Activated CD4-positive, alpha-beta T cell treated with anti-CD3 and anti-CD28 coated beads, Interleukin-2, amount 50 U/mL, for 1 hour (primary cell): ENCODE measurements around the gene GNAT2.
"Not testable (repeated sequence)": the region's sequence is repeated elsewhere in the genome, so short reads cannot be mapped to it uniquely, and the experiment has no call there.

Experiments
- DNase-seq: peaks from one replicate; pipeline ENCODE4 v3.0.0-alpha.2; 2020

GNAT2 gene

GRCh38 chr1:109619576-109620400, at the start of gene GNAT2, which contains the start of gene AMPD2:
GNAT2 (minus strand) TSS chr1:109619616; CDS start chr1:109612870, 6,746 bp downstream.
AMPD2 (plus strand) TSS chr1:109619837; CDS start chr1:109621176, 1,339 bp downstream.
- DNase-seq, result peak; percentile 58

DNA sequence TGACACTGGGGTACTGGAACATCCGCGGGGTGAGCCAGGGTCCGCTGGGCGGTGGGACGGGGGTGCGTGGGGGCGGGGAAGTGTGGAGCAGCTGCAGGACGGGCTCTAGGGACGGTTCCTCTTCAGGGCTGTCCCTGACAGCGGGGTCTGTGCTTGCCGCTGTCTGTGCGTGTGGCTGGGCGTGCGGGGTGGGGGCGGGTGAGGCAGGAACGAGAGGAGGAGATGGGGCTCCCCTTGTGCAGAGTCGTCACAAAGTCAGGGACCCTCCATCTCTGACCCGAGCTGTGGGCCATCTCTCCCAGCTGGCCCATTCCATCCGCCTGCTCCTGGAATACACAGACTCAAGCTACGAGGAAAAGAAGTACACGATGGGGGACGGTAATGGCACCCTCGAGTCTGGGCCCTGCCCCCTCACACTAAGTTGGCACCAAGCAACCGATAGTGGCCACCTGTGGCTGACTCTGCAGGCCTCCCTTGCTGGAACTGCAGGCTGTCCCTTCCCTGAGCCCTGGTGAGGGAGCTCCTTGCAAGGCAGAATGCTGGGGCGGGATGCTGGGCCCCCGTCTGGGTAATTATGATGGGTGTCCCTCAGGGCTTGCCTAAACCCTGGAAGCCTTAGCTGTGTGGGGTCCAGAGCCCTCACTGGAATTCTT, 48.8 kb upstream of the GNAT2 start:
- DNase-seq, result no peak

- peak; percentile 81 for DNase-seq
These were observed 48.2 kb upstream of the GNAT2 start, which contains the start of gene GSTM2 for GRCh38 chr1:109667452-109668122. GSTM2 (plus strand) TSS chr1:109668057; CDS start chr1:109668116, 59 bp downstream.

GRCh38 chr1:109664671-109665070, 45.3 kb upstream of the GNAT2 start:
- no peak for DNase-seq

- no peak for DNase-seq
These were observed 42.0 kb upstream of the GNAT2 start for GRCh38 chr1:109661391-109661790.

- not testable (repeated sequence) for DNase-seq
These were observed 41.2 kb upstream of the GNAT2 start for GRCh38 chr1:109660691-109661026.

- no peak for DNase-seq
These were observed 40.7 kb upstream of the GNAT2 start for GRCh38 chr1:109659997-109660690.

DNA sequence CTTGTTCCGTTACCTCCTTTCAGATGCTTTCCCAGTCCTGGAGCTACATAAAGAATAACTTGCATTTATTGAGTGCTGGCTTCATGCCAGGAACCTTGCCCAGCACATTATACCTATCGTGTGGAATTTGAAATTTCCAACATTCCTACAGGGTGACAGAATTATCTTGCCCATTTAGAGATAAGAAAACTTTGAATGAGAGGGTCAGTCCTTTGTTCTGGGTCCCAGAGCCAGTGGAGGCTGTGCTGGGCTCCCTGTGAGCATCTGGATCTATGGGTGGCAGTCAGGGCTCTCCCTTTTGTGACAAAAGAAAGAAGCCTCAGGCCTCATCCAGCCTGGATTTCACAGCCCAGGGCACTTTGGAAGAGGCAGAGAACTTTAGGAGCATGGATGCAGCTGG, 39.7 kb upstream of the GNAT2 start:
- DNase-seq, result no peak

- DNase-seq, result no peak
These were observed 39.2 kb upstream of the GNAT2 start for GRCh38 chr1:109658533-109659042.

- DNase-seq, result no peak
These were observed 38.6 kb upstream of the GNAT2 start for GRCh38 chr1:109657970-109658369.

GRCh38 chr1:109657395-109657794, 38.0 kb upstream of the GNAT2 start:
- DNase-seq, result no peak

DNA sequence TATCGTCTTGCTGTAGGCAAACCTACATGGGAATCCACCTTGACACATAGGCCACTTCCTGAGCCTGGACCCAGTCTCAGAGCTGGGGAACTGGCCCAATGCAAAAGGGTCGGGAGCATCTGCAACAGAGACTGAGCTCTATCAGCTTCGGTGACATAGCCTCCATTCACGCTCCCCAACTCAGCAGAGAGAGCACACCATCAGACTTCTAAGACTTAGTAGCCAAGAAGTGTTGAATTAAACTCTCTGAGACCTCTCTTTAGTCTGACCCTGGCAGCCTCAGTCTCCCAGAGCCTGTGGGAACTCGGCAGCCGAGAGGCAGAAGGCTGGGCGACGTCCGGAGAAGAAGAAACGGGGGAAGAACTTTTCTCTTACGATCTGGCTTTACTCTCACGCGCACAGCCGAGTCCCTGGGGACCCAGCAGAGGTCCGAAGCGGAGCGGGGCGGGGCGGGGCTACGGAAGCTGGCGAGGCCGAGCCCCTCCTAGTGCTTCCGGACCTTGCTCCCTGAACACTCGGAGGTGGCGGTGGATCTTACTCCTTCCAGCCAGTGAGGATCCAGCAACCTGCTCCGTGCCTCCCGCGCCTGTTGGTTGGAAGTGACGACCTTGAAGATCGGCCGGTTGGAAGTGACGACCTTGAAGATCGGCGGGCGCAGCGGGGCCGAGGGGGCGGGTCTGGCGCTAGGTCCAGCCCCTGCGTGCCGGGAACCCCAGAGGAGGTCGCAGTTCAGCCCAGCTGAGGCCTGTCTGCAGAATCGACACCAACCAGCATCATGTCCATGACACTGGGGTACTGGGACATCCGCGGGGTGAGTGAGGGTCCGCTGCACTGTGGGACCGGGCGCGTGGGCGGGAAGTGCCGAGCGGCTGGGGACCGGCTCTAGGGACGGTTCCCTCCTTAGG, 36.5 kb upstream of the GNAT2 start, which contains the start of gene GSTM4:
Gene GSTM4, plus strand, starts transcription at position 485 of the 905 bp plus-strand sequence. Its CDS starts 291 bp downstream, at position 776.
- peak; percentile 45 for DNase-seq

DNA sequence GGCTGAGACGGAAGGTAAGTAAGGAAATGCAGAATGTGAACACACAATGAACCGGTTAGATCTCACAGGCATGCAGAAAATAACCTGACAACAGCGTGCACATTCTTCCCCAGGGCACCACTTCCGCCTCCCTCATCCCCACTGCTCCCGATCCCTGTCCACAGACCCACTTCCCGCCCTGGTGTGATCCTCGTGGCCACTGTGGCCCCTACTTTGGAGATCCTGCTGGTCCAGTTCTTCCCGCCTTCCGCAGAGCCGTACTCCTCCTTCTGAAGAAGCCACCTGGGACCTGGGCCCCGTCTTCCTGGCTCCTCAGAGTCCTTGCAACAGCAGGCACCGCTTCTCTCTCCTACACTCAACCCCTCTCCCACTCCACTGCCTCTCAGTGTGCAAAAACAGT, 35.1 kb upstream of the GNAT2 start:
- DNase-seq, result no peak

DNA sequence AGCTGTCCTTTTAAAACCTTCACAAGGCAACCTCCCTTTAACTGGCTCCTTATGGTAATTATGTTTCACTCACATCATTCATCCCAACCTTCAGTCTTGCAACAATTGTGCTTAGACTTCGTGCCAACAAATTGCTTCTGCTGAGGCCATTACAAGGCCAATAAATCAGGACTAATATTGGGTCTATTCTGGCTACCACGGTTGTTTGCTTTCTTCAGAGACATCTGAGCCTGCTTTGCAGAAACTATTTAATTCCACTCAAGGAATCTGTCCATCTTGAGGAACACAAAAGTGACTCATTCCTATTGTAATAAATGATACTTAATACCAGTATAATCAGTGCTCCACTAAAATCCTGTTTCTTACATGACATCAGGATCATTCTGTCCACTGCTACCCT, 33.9 kb upstream of the GNAT2 start:
- no peak for DNase-seq

DNA sequence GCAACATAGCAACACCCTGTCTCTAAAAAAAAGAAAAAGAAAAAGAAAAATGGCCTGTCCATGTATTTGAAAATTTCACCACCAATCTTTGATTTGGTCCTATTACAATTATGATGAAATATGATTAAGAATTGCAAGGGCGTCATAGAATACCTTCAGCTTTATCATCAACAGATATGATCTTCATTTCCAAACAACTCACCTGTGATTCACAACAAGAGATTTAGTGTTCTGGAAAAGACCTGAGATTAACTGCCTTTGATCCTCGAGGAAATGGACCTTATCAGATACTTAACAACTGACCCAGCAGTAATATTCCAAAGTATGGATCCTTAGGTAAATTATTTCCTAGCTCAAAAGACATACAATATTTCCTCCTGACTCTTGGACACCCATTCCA, 33.0 kb upstream of the GNAT2 start:
- no peak for DNase-seq

DNA sequence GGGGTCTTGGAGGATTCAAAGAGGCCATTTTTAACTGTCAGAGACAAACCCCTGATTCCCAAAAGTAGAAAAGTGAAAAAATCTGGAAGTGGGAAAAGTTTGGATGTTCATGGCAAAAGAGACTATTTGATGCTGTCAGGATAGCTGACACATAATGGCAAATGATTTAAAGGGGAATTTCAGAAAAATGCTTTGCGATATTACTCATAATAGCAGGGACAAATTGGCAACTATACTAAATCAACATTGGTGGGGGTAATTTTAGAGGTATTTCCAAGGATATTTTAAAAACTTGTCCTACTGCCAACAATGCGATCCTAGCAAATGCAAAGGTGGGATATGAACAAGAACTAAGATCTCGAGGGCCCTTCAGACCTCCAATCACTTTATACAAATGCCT, 31.2 kb upstream of the GNAT2 start:
- no peak for DNase-seq

GRCh38 chr1:109649491-109649914, 30.1 kb upstream of the GNAT2 start:
- DNase-seq, result no peak

- no peak for DNase-seq
These were observed 25.3 kb upstream of the GNAT2 start for GRCh38 chr1:109644670-109645069.

- DNase-seq, result peak; percentile 90
These were observed 24.2 kb upstream of the GNAT2 start for GRCh38 chr1:109643385-109644230.

DNA sequence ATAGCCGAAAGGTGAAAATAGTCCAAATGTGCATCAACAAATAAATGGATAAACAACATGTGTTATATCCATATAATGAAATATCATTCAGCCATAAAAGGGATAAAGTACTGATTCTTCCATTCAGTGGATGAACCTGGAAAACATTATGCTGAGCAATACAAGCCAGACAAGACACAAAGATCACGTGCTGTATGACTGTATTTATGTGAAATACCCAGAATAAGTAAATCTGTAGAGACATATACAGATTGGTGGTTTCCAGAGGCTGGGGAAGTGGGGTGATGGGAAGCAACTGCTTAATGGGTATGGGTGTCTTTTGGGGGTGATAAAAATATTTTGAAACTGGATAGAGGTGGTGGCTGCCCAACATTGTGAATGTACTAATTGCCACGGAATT, 23.2 kb upstream of the GNAT2 start:
- DNase-seq, result no peak

- DNase-seq, result no peak
These were observed 22.4 kb upstream of the GNAT2 start for GRCh38 chr1:109641861-109642260.
